ENCODE measurements around the gene TLDC2.
"Not testable (repeated sequence)": the region's sequence is repeated elsewhere in the genome, so short reads cannot be mapped to it uniquely, and the experiment has no call there.

The TLDC2 gene

GRCh38 chr20:36917240-36917639 lies 41.3 kb downstream of the TLDC2 start:
- no peak for DNase-seq

- DNase-seq: no peak
Measured at GRCh38 chr20:36917943-36918342, 42.0 kb downstream of the TLDC2 start.

GRCh38 chr20:36919715-36920333 lies 43.9 kb downstream of the TLDC2 start:
- DNase-seq: peak; percentile 62 to 70

GRCh38 chr20:36920334-36920730 lies 44.4 kb downstream of the TLDC2 start:
- DNase-seq: no peak

GRCh38 chr20:36924167-36925045 lies 48.5 kb downstream of the TLDC2 start:
- no peak for DNase-seq

GRCh38 chr20:36925234-36925633 lies 49.3 kb downstream of the TLDC2 start:
- no peak for DNase-seq

- DNase-seq: no peak
Measured at GRCh38 chr20:36926653-36927200, 50.8 kb downstream of the TLDC2 start.

- no peak for DNase-seq
Measured at GRCh38 chr20:36927704-36928103, 51.8 kb downstream of the TLDC2 start.

GRCh38 chr20:36929290-36929689 lies 53.4 kb downstream of the TLDC2 start:
- DNase-seq: no peak

- DNase-seq: no peak
Measured at GRCh38 chr20:36929691-36930090, 53.8 kb downstream of the TLDC2 start.

- DNase-seq: not testable (repeated sequence)
Measured at GRCh38 chr20:36932067-36932466, 56.1 kb downstream of the TLDC2 start.

GRCh38 chr20:36932476-36933426 lies 56.8 kb downstream of the TLDC2 start:
- no peak for DNase-seq

GRCh38 chr20:36933571-36933970 lies 57.6 kb downstream of the TLDC2 start:
- not testable (repeated sequence) for DNase-seq

- DNase-seq: no peak
Measured at GRCh38 chr20:36936341-36936740, 60.4 kb downstream of the TLDC2 start.

- DNase-seq: not testable (repeated sequence)
Measured at GRCh38 chr20:36936761-36937401, 60.9 kb downstream of the TLDC2 start.

GRCh38 chr20:36937402-36937770 lies 61.4 kb downstream of the TLDC2 start:
- DNase-seq: no peak

- DNase-seq: no peak
Measured at GRCh38 chr20:36941401-36941835, 65.5 kb downstream of the TLDC2 start.
